K562 (cell line): ENCODE data around the gene MBNL2.

Experiments
- E2F6 ChIP-seq, 2 experiments: IDR thresholded peaks; 2 replicates each; pipeline ENCODE4 v1.6.1; 2011; ENCODE audit warnings: borderline replicate concordance in 1 of 2, control low read depth in 1 of 2, low read depth in 1 of 2, low read length in 1 of 2, mild to moderate bottlenecking in 1 of 2, mixed read lengths in 1 of 2, moderate library complexity in 1 of 2; ENCODE audit not compliant: insufficient read depth in 1 of 2, insufficient read length in 1 of 2, poor library complexity in 1 of 2, severe bottlenecking in 1 of 2; ENCODE audit errors: extremely low read depth in 1 of 2
- POLR2AphosphoS2 ChIP-seq: IDR thresholded peaks from 2 replicates; pipeline ENCODE4 v1.6.1; 2012; ENCODE audit warnings: low read length, improper control_type of control experiment

GRCh38 chr13:97335488-97336134, 113.5 kb downstream of the MBNL2 start:
- TF ChIP-seq POLR2AphosphoS2 (no peak), E2F6 (IDR thresholded peaks at IDR 0.05; ENCODE audit: borderline replicate concordance in 1 of 2, extremely low read depth in 1 of 2, insufficient read depth in 1 of 2, insufficient read length in 1 of 2, low read depth in 1 of 2, low read length in 1 of 2, poor library complexity in 1 of 2, severe bottlenecking in 1 of 2) (no peak)
